ENCODE results near the gene HMGB4. TPM values are rescaled to one million over a fixed set of nuclear protein-coding genes. Genes with fewer than 3 reads are reported as not detected.

The HMGB4 gene
- total RNA-seq, 1 donor = not detected

GRCh38 chr1:33822396-33822795, 41.5 kb upstream of the HMGB4 start:
- no peaks in the 10 kb centered on the region for H4K20me1 ChIP-seq (ENCODE audit: insufficient read depth, low read length)
- H2AFZ ChIP-seq (ENCODE audit: low read length) = no peak overlapping the region
- no peaks in the 10 kb centered on the region for H3K36me3 ChIP-seq (ENCODE audit: insufficient read depth, low read length)
- H3K4me3 ChIP-seq (ENCODE audit: insufficient read depth, low read length) = no peak overlapping the region
- no peaks in the 10 kb centered on the region for H3K9me3 ChIP-seq (ENCODE audit: low read depth, low read length)
- no peaks in the 10 kb centered on the region for H3K79me2 ChIP-seq (ENCODE audit: insufficient read depth, low read length)
- no peak overlapping the region for H3K27ac ChIP-seq (ENCODE audit: low read depth, low read length)
- DNase-seq (ENCODE audit: insufficient read length, low spot score, missing footprints) = no peak
- no peak overlapping the region for H3K4me2 ChIP-seq (ENCODE audit: insufficient read depth, low read length)
- no peaks in the 10 kb centered on the region for H3K27me3 ChIP-seq (ENCODE audit: insufficient read depth, low read length)
- TF ChIP-seq CTCF (IDR thresholded peaks at IDR 0.05; ENCODE audit: extremely low read depth, low read depth, low read length) = no peak
- no peaks in the 10 kb centered on the region for H3K4me1 ChIP-seq (ENCODE audit: insufficient read depth, low read length)

GRCh38 chr1:33823401-33823800, 40.5 kb upstream of the HMGB4 start:
- Histone ChIP-seq H3K27ac (ENCODE audit: low read depth, low read length) (no peak overlapping the region), H3K9me3 (ENCODE audit: low read depth, low read length) (no peaks in the 10 kb centered on the region), H3K4me2 (ENCODE audit: insufficient read depth, low read length) (no peak overlapping the region), H3K4me3 (ENCODE audit: insufficient read depth, low read length) (no peak overlapping the region), H3K79me2 (ENCODE audit: insufficient read depth, low read length) (no peaks in the 10 kb centered on the region), H3K4me1 (ENCODE audit: insufficient read depth, low read length) (no peaks in the 10 kb centered on the region), H4K20me1 (ENCODE audit: insufficient read depth, low read length) (no peaks in the 10 kb centered on the region), H3K36me3 (ENCODE audit: insufficient read depth, low read length) (no peaks in the 10 kb centered on the region), H2AFZ (ENCODE audit: low read length) (no peak overlapping the region), H3K27me3 (ENCODE audit: insufficient read depth, low read length) (no peaks in the 10 kb centered on the region)
- TF ChIP-seq CTCF (IDR thresholded peaks at IDR 0.05; ENCODE audit: extremely low read depth, low read depth, low read length) = no peak
- DNase-seq (ENCODE audit: insufficient read length, low spot score, missing footprints) = no peak

- H4K20me1 ChIP-seq (ENCODE audit: insufficient read depth, low read length) = no peaks in the 10 kb centered on the region
- H3K79me2 ChIP-seq (ENCODE audit: insufficient read depth, low read length) = no peaks in the 10 kb centered on the region
- H3K4me2 ChIP-seq (ENCODE audit: insufficient read depth, low read length) = no peak overlapping the region
- H2AFZ ChIP-seq (ENCODE audit: low read length) = no peak overlapping the region
- H3K36me3 ChIP-seq (ENCODE audit: insufficient read depth, low read length) = no peaks in the 10 kb centered on the region
- H3K27me3 ChIP-seq (ENCODE audit: insufficient read depth, low read length) = no peaks in the 10 kb centered on the region
- DNase-seq (ENCODE audit: insufficient read length, low spot score, missing footprints) = no peak
- H3K9me3 ChIP-seq (ENCODE audit: low read depth, low read length) = no peaks in the 10 kb centered on the region
- no peak overlapping the region for H3K4me3 ChIP-seq (ENCODE audit: insufficient read depth, low read length)
- no peak for TF ChIP-seq CTCF (IDR thresholded peaks at IDR 0.05; ENCODE audit: extremely low read depth, low read depth, low read length)
- H3K27ac ChIP-seq (ENCODE audit: low read depth, low read length) = no peak overlapping the region
- H3K4me1 ChIP-seq (ENCODE audit: insufficient read depth, low read length) = no peaks in the 10 kb centered on the region
Observed at GRCh38 chr1:33823830-33824229, 40.0 kb upstream of the HMGB4 start.

- Histone ChIP-seq H4K20me1 (ENCODE audit: insufficient read depth, low read length) (no peaks in the 10 kb centered on the region), H3K4me2 (ENCODE audit: insufficient read depth, low read length) (no peak overlapping the region), H3K4me3 (ENCODE audit: insufficient read depth, low read length) (no peak overlapping the region), H3K79me2 (ENCODE audit: insufficient read depth, low read length) (no peaks in the 10 kb centered on the region), H3K27me3 (ENCODE audit: insufficient read depth, low read length) (no peaks in the 10 kb centered on the region), H3K36me3 (ENCODE audit: insufficient read depth, low read length) (no peaks in the 10 kb centered on the region), H3K9me3 (ENCODE audit: low read depth, low read length) (no peaks in the 10 kb centered on the region), H3K4me1 (ENCODE audit: insufficient read depth, low read length) (no peaks in the 10 kb centered on the region), H3K27ac (ENCODE audit: low read depth, low read length) (no peak overlapping the region), H2AFZ (ENCODE audit: low read length) (no peak overlapping the region)
- TF ChIP-seq CTCF (IDR thresholded peaks at IDR 0.05; ENCODE audit: extremely low read depth, low read depth, low read length) = no peak
- DNase-seq (ENCODE audit: insufficient read length, low spot score, missing footprints) = no peak
Observed at GRCh38 chr1:33824321-33824720, 39.6 kb upstream of the HMGB4 start.

All from osteoblast (primary cell).